ENCODE results near the gene TBC1D2B.

GRCh38 chr15:78104566-78105475 is 27.3 kb upstream of the TBC1D2B start:
- TF ChIP-seq GATA3 (IDR thresholded peaks at IDR 0.05; ENCODE audit: low read depth, low read length): no peak
- TF ChIP-seq GATA2 (IDR thresholded peaks at IDR 0.05; ENCODE audit: low read depth, low read length): no peak
